GM13976 (cell line): ENCODE results near the gene TTC7B.

Experiments
- DNase-seq: peaks from one replicate; pipeline ENCODE4 v3.0.0; 2012; ENCODE audit warnings: low spot score
- CTCF ChIP-seq: IDR thresholded peaks from 2 replicates; pipeline ENCODE4 v1.5.1; 2012; ENCODE audit warnings: borderline replicate concordance, mild to moderate bottlenecking; ENCODE audit not compliant: insufficient read depth; ENCODE audit errors: extremely low read depth, missing control alignments, control extremely low read depth
- in situ Hi-C: fragments of 300-500 bp; cut with MboI; formaldehyde crosslinking; loops from one replicate; pipeline ENCODE4 v1.12.0; 2022; ENCODE audit warnings: low sequenced_read_pairs, mixed read lengths, inconsistent platforms; ENCODE audit not compliant: unreplicated experiment

TTC7B gene

DNA sequence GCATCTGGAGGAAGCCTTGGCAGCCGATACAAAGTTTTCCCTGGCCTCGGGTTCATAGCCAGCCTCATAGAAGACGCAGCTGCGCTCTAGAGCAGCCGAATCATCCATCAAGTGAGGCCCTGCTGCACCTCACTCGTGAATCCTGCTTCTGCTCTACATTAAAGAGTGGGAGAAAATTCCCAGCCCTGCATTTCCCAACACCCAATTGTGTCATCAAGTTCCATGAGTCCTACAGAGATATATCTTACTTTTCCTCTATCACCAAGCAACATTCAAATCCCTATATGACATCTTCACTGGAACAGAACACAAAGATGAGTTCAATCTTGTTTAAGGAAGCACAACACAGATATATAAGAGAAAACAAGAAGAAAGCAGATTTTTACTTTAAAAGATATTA is 139.3 kb downstream of the TTC7B start:
- in situ Hi-C loops, result no loop called here
- TF ChIP-seq CTCF, result no peak
- no peak for DNase-seq

GRCh38 chr14:90676356-90676755 is 139.9 kb downstream of the TTC7B start:
- DNase-seq, result no peak
- TF ChIP-seq CTCF, result no peak
- in situ Hi-C loops, result no loop called here

- DNase-seq, result no peak
- in situ Hi-C loops, result no loop called here
- TF ChIP-seq CTCF, result no peak
Measured at GRCh38 chr14:90675399-90675798, 140.8 kb downstream of the TTC7B start.

GRCh38 chr14:90674716-90675115 is 141.5 kb downstream of the TTC7B start:
- no peak for TF ChIP-seq CTCF
- no peak for DNase-seq
- in situ Hi-C loops, result no loop called here

DNA sequence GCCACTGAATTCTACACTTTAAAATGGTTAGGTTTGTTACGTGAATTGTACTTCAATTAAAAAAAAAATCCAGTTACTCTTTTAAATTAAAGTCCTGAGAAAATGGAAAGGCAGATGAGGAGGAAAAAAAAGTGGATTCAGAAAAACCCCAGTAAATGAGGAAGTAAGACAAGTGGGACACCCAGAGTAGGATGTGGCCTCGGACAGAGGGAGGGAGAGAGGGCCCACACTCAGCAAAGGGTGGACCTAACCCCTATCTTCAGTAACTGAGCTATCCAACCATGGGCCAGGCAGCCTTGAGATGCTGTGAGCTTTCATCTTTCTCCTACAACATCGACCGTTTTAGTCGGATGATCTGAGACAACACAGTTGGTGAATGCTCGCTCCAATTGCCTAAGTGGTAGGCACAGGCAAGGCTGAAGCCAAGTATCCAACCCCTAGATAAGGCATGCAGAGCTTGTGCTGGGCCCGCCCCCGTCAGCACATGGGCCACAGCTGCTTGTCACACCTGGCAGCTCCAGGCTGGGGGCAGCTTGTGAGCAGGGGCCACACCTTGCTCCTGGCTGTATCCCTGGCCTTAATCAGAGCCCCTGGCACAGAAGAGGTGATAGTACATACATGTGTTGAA is 142.1 kb downstream of the TTC7B start:
- no peak for DNase-seq
- in situ Hi-C loops, result no loop called here
- TF ChIP-seq CTCF, result no peak

DNA sequence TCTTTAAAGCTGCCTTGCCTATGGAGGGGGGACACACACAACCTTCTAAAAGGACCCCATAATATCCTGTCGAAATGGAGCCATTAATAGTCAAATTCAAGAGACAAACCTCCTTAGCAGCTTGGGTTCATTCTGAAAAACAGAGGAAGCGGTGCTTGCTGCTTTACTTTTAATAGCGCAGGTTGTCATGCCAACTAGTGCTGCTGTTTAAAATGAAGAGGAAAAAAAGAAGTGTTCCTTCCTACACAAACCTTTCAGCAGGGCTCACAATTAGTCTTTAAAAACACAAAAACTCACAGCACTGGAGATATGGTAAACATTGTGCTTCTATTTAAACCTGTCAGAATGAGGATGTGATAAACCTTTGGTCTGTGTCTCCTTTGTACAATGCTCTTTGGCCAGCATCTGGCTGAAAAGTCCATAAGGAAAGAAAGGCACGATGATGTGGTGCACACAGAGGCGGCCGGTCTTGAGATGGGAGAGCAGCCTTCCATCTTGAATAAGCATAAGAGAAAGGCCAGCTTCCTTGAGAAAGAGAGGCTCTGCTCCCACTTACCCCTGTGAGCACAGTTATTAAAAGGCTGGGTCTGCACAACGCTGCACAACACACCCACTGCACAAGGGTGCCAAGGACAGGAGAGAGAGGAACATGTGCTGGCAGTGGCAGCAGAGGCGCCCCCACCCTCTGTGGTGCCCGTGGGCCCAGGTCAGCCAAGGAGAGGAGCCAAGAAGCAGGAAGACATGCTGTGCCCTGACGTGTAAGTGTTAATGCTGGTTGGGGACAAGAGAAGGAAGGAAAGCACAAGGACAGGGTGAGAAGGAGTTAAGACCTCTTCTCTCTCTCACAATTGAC is 144.6 kb downstream of the TTC7B start:
- in situ Hi-C loops, result no loop called here
- DNase-seq, result no peak
- TF ChIP-seq CTCF, result no peak
